ENCODE measurements around the gene EDN1. TPM values are rescaled to one million over a fixed set of nuclear protein-coding genes. Genes with fewer than 3 reads are reported as not detected.

The EDN1 gene
- total and polyA plus RNA-seq, 11 donors: 1.0 to 11.6 (median 4.1) TPM

DNA sequence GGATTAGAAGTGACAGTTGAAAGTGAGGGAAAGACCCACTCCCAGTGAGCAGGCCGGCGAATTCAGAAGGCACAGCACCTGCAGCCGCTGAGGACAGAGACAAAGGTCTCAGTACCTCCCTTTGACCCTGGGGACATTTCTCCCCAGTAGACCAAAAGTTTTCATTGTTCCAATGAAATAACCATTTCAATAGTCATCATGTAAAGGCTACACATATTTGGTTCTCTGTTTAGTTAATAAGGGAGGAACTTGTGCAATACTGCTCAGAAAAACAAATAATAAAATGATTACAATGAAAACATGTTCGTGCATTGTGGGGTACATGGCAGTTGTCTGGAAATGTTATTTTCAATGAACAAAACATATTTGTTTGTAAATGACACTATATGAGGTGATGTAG lies 52.5 kb downstream of the EDN1 start:
- no peaks in the 10 kb centered on the region for H3K4me1 ChIP-seq
- H3K36me3 ChIP-seq: no peaks in the 10 kb centered on the region
- H3K4me3 ChIP-seq: no peak overlapping the region
- no peak overlapping the region for H3K27ac ChIP-seq
- ATAC-seq: no peak
- DNase-seq: no peak
- WGBS, 4 donors: 79 to 87% (median 85%) methylated on average over 4 of the region's 4 CpGs
- intact Hi-C loops (cut with DNase I): no loop called here
- TF ChIP-seq, protein P1, sequence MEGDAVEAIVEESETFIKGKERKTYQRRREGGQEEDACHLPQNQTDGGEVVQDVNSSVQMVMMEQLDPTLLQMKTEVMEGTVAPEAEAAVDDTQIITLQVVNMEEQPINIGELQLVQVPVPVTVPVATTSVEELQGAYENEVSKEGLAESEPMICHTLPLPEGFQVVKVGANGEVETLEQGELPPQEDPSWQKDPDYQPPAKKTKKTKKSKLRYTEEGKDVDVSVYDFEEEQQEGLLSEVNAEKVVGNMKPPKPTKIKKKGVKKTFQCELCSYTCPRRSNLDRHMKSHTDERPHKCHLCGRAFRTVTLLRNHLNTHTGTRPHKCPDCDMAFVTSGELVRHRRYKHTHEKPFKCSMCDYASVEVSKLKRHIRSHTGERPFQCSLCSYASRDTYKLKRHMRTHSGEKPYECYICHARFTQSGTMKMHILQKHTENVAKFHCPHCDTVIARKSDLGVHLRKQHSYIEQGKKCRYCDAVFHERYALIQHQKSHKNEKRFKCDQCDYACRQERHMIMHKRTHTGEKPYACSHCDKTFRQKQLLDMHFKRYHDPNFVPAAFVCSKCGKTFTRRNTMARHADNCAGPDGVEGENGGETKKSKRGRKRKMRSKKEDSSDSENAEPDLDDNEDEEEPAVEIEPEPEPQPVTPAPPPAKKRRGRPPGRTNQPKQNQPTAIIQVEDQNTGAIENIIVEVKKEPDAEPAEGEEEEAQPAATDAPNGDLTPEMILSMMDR (IDR thresholded peaks at IDR 0.05): no peak
- no peak for TF ChIP-seq POLR2A (IDR thresholded peaks at IDR 0.05)
- H3K27me3 ChIP-seq: no peaks in the 10 kb centered on the region
- H3K9me3 ChIP-seq: no peaks in the 10 kb centered on the region

DNA sequence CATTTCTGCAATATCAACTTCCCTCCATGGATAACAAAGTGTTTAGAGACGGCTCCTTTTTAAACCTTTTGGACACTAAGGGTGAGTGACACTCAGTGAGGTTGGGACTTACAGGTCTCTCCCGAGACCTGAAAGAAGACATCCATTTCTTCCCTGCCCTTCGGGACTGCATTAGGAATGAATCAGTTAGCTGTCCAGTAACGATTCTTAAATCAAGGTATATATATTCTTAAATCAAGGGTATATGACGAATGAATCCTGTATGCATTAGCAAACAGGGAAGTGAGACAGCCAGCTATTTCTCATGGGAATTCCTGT lies 52.9 kb downstream of the EDN1 start:
- no peak for ATAC-seq
- Histone ChIP-seq H3K4me3 (no peak overlapping the region), H3K36me3 (no peaks in the 10 kb centered on the region), H3K27me3 (no peaks in the 10 kb centered on the region), H3K9me3 (no peaks in the 10 kb centered on the region), H3K4me1 (no peaks in the 10 kb centered on the region), H3K27ac (no peak overlapping the region)
- no peak for TF ChIP-seq POLR2A (IDR thresholded peaks at IDR 0.05)
- TF ChIP-seq, protein P1 (IDR thresholded peaks at IDR 0.05): no peak
- DNase-seq: no peak
- intact Hi-C loops (cut with DNase I): no loop called here
- WGBS, 4 donors: 72 to 82% (median 79%) methylated on average over 5 of the region's 5 CpGs

DNA sequence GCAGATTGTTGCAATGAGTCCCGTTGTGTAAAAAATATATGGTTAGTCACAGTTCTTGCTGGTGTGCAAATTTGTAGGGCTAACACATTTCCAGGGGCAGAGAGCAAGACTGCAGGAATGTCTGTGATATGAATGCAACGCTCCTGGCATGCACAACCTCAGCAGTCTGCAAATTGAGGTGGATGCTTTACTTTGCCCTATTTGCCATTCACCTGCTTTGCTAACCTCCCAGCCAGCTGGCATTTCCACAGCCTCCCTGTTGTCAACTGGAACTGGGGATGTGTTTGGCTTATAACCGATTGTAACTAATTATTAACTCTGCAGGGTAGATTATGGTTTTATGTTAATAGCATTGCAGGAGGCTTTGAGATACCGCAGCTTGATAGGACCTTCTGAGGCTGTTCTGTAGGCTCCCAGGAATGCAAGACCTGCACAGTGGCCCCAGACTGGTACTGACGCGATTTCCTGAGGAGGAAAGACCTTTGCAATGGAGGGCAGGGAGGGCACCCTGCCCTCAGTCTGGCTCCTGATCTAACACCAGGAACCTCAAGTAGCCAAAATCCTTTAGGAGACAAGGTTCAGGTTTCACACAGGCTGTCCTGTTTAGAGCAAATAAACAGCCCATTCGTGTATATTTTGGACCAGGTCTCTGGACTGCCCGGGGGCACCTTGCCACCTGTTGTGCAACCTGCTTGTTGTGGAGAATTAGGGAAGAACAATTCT lies 53.4 kb downstream of the EDN1 start:
- TF ChIP-seq, protein P1 (IDR thresholded peaks at IDR 0.05): no peak
- no peak for TF ChIP-seq POLR2A (IDR thresholded peaks at IDR 0.05)
- 65 to 74% (median 73%) methylated on average over 7 to 8 of the region's 8 CpGs for WGBS, 4 donors
- Histone ChIP-seq H3K4me1 (no peaks in the 10 kb centered on the region), H3K4me3 (no peak overlapping the region), H3K27ac (no peak overlapping the region), H3K9me3 (no peaks in the 10 kb centered on the region), H3K36me3 (no peaks in the 10 kb centered on the region), H3K27me3 (no peaks in the 10 kb centered on the region)
- intact Hi-C loops (cut with DNase I): no loop called here
- DNase-seq (no peak), ATAC-seq (no peak)

GRCh38 chr6:12344296-12344695 lies 54.1 kb downstream of the EDN1 start:
- H3K27me3 ChIP-seq: no peaks in the 10 kb centered on the region

More at GRCh38 chr6:12344296-12344695, 54.1 kb downstream of the EDN1 start:
- Histone ChIP-seq H3K4me1 (no peaks in the 10 kb centered on the region), H3K36me3 (no peaks in the 10 kb centered on the region), H3K9me3 (no peaks in the 10 kb centered on the region), H3K4me3 (no peak overlapping the region), H3K27ac (no peak overlapping the region)
- intact Hi-C loops (cut with DNase I): no loop called here
- DNase-seq (no peak), ATAC-seq (no peak)
- WGBS, 4 donors: 96 to 99% (median 97%) methylated on average over 5 of the region's 5 CpGs
- TF ChIP-seq, protein P1 (IDR thresholded peaks at IDR 0.05): no peak
- no peak for TF ChIP-seq POLR2A (IDR thresholded peaks at IDR 0.05)
